GM12878 (cell line): ENCODE results near the gene DUSP22. TPM values are rescaled to one million over a fixed set of nuclear protein-coding genes. Genes with fewer than 3 reads are reported as not detected.

Experiments used
- ATAC-seq: fragments of 200-7000 bp; cut with Tn5 transposase; 3 replicates; pipeline ENCODE4 v1.9.1; 2020; ENCODE audit warnings: mild to moderate bottlenecking, moderate library complexity
- BruUV-seq: library from RNA; stranded (reverse); fragments of 400-500 nt; replicated peaks from 2 replicates; lab custom pipeline; 2021; lab: Mats Ljungman, UMichigan
- CTCF ChIA-PET: fragments of 300-600 bp; sonication (Branson Sonifier 250); formaldehyde crosslinking; extraction: SDS; loops from one replicate; lab custom pipeline; 2021; ENCODE audit warnings: inconsistent platforms; lab: Yijun Ruan, JAX
- POLR2A ChIA-PET: fragments of 350-600 bp; formaldehyde crosslinking; extraction: SDS; loops from one replicate; lab custom pipeline; 2021; ENCODE audit warnings: inconsistent platforms; lab: Charles Lee
- RAD21 ChIA-PET: fragments of 300-600 bp; sonication (Branson Sonifier 250); formaldehyde crosslinking; loops from one replicate; lab custom pipeline; 2023; ENCODE audit warnings: antibody characterized with exemption; ENCODE audit not compliant: unreplicated experiment; lab: Charles Lee
- SMC1A ChIA-PET: fragments of 300-600 bp; sonication (Branson Sonifier 250); formaldehyde crosslinking; loops from one replicate; lab custom pipeline; 2023; ENCODE audit not compliant: unreplicated experiment, uncharacterized antibody; lab: Charles Lee
- DNase-seq: peaks from one replicate; pipeline ENCODE4 v3.0.0-alpha.2; 2011; ENCODE audit warnings: low read depth, low spot score
- FAIRE-seq: peaks from 3 replicates; lab custom pipeline; 2011; peaks lifted over from hg19 to GRCh38; lab: Jason Lieb, UNC
- H2AFZ ChIP-seq: 2 replicates; pipeline ENCODE4 v1.6.0; 2011; ENCODE audit warnings: low read depth, low read length, control low read depth; ENCODE audit not compliant: control insufficient read depth
- H3K27ac ChIP-seq: 2 replicates; pipeline ENCODE4 v1.5.1; 2011; ENCODE audit warnings: control low read depth; ENCODE audit not compliant: control insufficient read depth, insufficient read depth
- H3K27me3 ChIP-seq, 2 experiments: replicated peaks in 1 of 2; 2 replicates each; pipeline versions ENCODE4 v1.6.0 to v1.6.1; 2011; ENCODE audit warnings: low read length in 1 of 2; ENCODE audit not compliant: control insufficient read depth in 2 of 2, insufficient read depth in 2 of 2
- H3K36me3 ChIP-seq, 2 experiments: 2 replicates each; pipeline ENCODE4 v1.5.1; 2011; ENCODE audit warnings: low read length in 1 of 2; ENCODE audit not compliant: control insufficient read depth in 2 of 2, insufficient read depth in 2 of 2
- H3K4me1 ChIP-seq: 2 replicates; pipeline ENCODE4 v1.6.1; 2011; ENCODE audit warnings: mild to moderate bottlenecking, low read length, moderate library complexity, mixed read lengths; ENCODE audit not compliant: control insufficient read depth, insufficient read depth
- H3K4me2 ChIP-seq: 2 replicates; pipeline ENCODE4 v1.6.0; 2011; ENCODE audit warnings: control low read depth; ENCODE audit not compliant: control insufficient read depth, insufficient read depth
- H3K4me3 ChIP-seq: fragments of 200-600 bp; sonication (generic); 2 replicates; pipeline ENCODE4 v1.5.1; 2016
- H3K79me2 ChIP-seq: 2 replicates; pipeline ENCODE4 v1.6.0; 2011; ENCODE audit warnings: low read length; ENCODE audit not compliant: control insufficient read depth, insufficient read depth
- H3K9ac ChIP-seq: 2 replicates; pipeline ENCODE4 v1.8.0; 2011; ENCODE audit warnings: low read length, control low read depth, mixed read lengths; ENCODE audit not compliant: control insufficient read depth, insufficient read depth
- H3K9me3 ChIP-seq: replicated peaks from 3 replicates; pipeline ENCODE4 v1.5.1; 2011; ENCODE audit warnings: mild to moderate bottlenecking, low read length; ENCODE audit not compliant: control insufficient read depth, insufficient read depth
- H4K20me1 ChIP-seq: 2 replicates; pipeline ENCODE4 v1.6.0; 2011; ENCODE audit not compliant: control insufficient read depth, insufficient read depth
- ATF2 ChIP-seq: IDR thresholded peaks from 2 replicates; pipeline ENCODE4 v1.6.1; 2012; ENCODE audit warnings: low read length, inconsistent platforms
- ATF3 ChIP-seq: IDR thresholded peaks from 2 replicates; pipeline ENCODE4 v1.6.1; 2011; ENCODE audit warnings: low read depth, mild to moderate bottlenecking, low read length, moderate library complexity, borderline replicate concordance; ENCODE audit errors: extremely low read depth
- CBX3 ChIP-seq: fragments of 200-600 bp; sonication (generic); IDR thresholded peaks from 2 replicates; pipeline ENCODE4 v1.6.1; 2016; ENCODE audit warnings: low read depth, borderline replicate concordance
- E2F4 ChIP-seq: IDR thresholded peaks from 2 replicates; pipeline ENCODE4 v1.6.1; 2012; ENCODE audit warnings: low read depth, low read length, improper control_type of control experiment
- FOS ChIP-seq: IDR thresholded peaks from 3 replicates; pipeline ENCODE4 v1.6.1; 2011; ENCODE audit warnings: borderline replicate concordance; ENCODE audit not compliant: insufficient read length; ENCODE audit errors: extremely low read depth
- FOXM1 ChIP-seq: IDR thresholded peaks from 2 replicates; pipeline ENCODE4 v1.6.1; 2012; ENCODE audit warnings: low read depth, mild to moderate bottlenecking, inconsistent platforms, low read length, moderate library complexity
- HCFC1 ChIP-seq: fragments of 150-350 bp; IDR thresholded peaks from 2 replicates; pipeline ENCODE4 v1.6.1; 2014; ENCODE audit warnings: low read length
- IRF3 ChIP-seq: fragments of 450-650 bp; IDR thresholded peaks from 2 replicates; pipeline ENCODE4 v1.6.1; 2014; ENCODE audit warnings: mild to moderate bottlenecking
- MTA2 ChIP-seq: fragments of 450-650 bp; IDR thresholded peaks from 2 replicates; pipeline ENCODE4 v1.6.1; 2016; ENCODE audit warnings: low read depth, mild to moderate bottlenecking, moderate library complexity
- MYB ChIP-seq: fragments of 150-350 bp; IDR thresholded peaks from 2 replicates; pipeline ENCODE4 v1.6.1; 2014; ENCODE audit warnings: mild to moderate bottlenecking, low read depth, low read length, borderline replicate concordance
- NKRF ChIP-seq: fragments of 450-650 bp; conservative IDR thresholded peaks from 2 replicates; pipeline ENCODE4 v1.6.1; 2017; ENCODE audit warnings: mild to moderate bottlenecking, moderate library complexity
- STAT3 ChIP-seq: IDR thresholded peaks from 2 replicates; pipeline ENCODE4 v1.6.1; 2011; ENCODE audit warnings: low read depth, low read length, improper control_type of control experiment
- TCF3 ChIP-seq: IDR thresholded peaks from 2 replicates; pipeline ENCODE4 v1.6.1; 2012; ENCODE audit warnings: low read depth, mild to moderate bottlenecking, low read length, borderline replicate concordance; ENCODE audit not compliant: insufficient read depth
- USF2 ChIP-seq: IDR thresholded peaks from 2 replicates; pipeline ENCODE4 v1.6.1; 2011; ENCODE audit warnings: low read depth, low read length, improper control_type of control experiment, borderline replicate concordance
- YBX1 ChIP-seq: fragments of 450-650 bp; IDR thresholded peaks from 2 replicates; pipeline ENCODE4 v1.6.1; 2016; ENCODE audit warnings: antibody characterized with exemption
- ZNF24 ChIP-seq: fragments of 450-650 bp; IDR thresholded peaks from 2 replicates; pipeline ENCODE4 v1.6.1; 2017; ENCODE audit warnings: antibody characterized with exemption, mild to moderate bottlenecking
- ZZZ3 ChIP-seq: IDR thresholded peaks from 2 replicates; pipeline ENCODE4 v1.6.1; 2011; ENCODE audit warnings: low read depth; ENCODE audit not compliant: control insufficient read depth, insufficient read length
- WGBS: methylation state at CpG from one replicate; pipeline ENCODE4 v1.1.6; 2016; ENCODE audit warnings: low lambda C conversion rate; ENCODE audit not compliant: insufficient replicate concordance, insufficient coverage; ENCODE audit errors: missing lambda C conversion rate; 5-methylcytosine and 5-hydroxymethylcytosine counted together
- in situ Hi-C: fragments of 300-500 bp; cut with MboI; formaldehyde crosslinking; loops from 9 replicates; pipeline ENCODE4 v1.14.3; 2018; ENCODE audit warnings: mixed read lengths
- intact Hi-C: fragments of 100-400 bp; cut with micrococcal nuclease; formaldehyde crosslinking; loops from one replicate; pipeline ENCODE4 v1.14.2; 2022; ENCODE audit not compliant: unreplicated experiment
- polyA plus RNA-seq, 11 experiments: library from polyadenylated mRNA; depleted of rRNA in 4 of 11; unstranded in 6 of 11; stranded (reverse) in 5 of 11; fragments of >200 nt; fragmentation: Nextera tagmentation in 4 of 11; fragmentation: Illumina TruSeq in 1 of 11; extraction: Ambion mirVana in 4 of 11; extraction: Trizol in 1 of 11; gene quantifications; 1 replicate in 1 of 11; 2 replicates in 10 of 11; pipeline versions ENCODE4 v1.2.1 to v1.2.3, GENCODE V29; 2011 to 2016; ENCODE audit warnings: inconsistent platforms in 2 of 11, missing spikeins in 2 of 11, low read depth in 1 of 11
- total RNA-seq, 4 experiments: library from RNA; depleted of rRNA in 3 of 4; stranded (reverse); fragments of >200 nt in 3 of 4; fragmentation: Illumina TruSeq in 1 of 4; extraction: Trizol in 1 of 4; gene quantifications; 2 replicates each; pipeline versions ENCODE4 v1.2.1 to v1.2.3, GENCODE V29; 2013 to 2021

DUSP22 gene
- total and polyA plus RNA-seq, 10 of the 15 experiments (the other 5 are each of a cell fraction or from before 2014, with no cell fraction given): 78.9 to 156 (median 107) TPM

GRCh38 chr6:332671-333070 is 40.4 kb downstream of the DUSP22 start:
- Histone ChIP-seq H3K79me2 (peaks cover 80% of the 10 kb centered on the region), H4K20me1 (no peaks in the 10 kb centered on the region), H3K36me3 (peaks cover 2 to 4% of the 10 kb centered on the region in 2 experiments), H3K4me3 (peak overlapping the region; percentile 0; the same call in 1 of the 2 replicates), H3K9ac (peak overlapping the region; percentile 51), H3K4me2 (peak overlapping the region; percentile 87), H2AFZ (no peak overlapping the region), H3K9me3 (no peaks in the 10 kb centered on the region), H3K27me3 (no peaks in the 10 kb centered on the region), H3K4me1 (peaks cover 82% of the 10 kb centered on the region), H3K27ac (peak overlapping the region; percentile 97)
- ATAC-seq: no peak
- in situ Hi-C loops (no loop called here), intact Hi-C loops (no loop called here)
- RAD21 ChIA-PET: interaction anchor here (0.8 to 8.2 kb wide), 24 partner anchors 8 to 143 kb away, joined by 3 to 170 read pairs (median 20); partner anchors contain the start of genes DUSP22 and IRF4
- DNase-seq: no peak
- FAIRE-seq: no peak
- no TSS peak for BruUV-seq
- POLR2A ChIA-PET: interaction anchor here (0.6 to 8.4 kb wide), 22 partner anchors 9 to 170 kb away, joined by 3 to 165 read pairs (median 7); partner anchors contain the start of genes DUSP22 and IRF4
- SMC1A ChIA-PET: interaction anchor here (0.8 to 17.1 kb wide), 26 partner anchors 7 to 142 kb away, joined by 3 to 707 read pairs (median 9); partner anchors contain the start of genes DUSP22 and IRF4
- CTCF ChIA-PET: interaction anchor here (1.1 to 8.5 kb wide), 17 partner anchors 9 to 144 kb away, joined by 3 to 83 read pairs (median 13); partner anchors contain the start of genes DUSP22 and IRF4
- 56% methylated on average over 7 of the region's 7 CpGs for WGBS
- TF ChIP-seq MTA2 (no peak), ZNF24 (0 out of 2 replicates have a peak, but pooled peaks have one; percentile 6), CBX3 (no peak), ATF3 (no peak), TCF3 (no peak), MYB (no peak), ZZZ3 (no peak), YBX1 (no peak), FOS (no peak), USF2 (no peak), IRF3 (no peak), E2F4 (0 out of 2 replicates have a peak, but pooled peaks have one; percentile 20), FOXM1 (no peak), HCFC1 (no peak), STAT3 (no peak), ATF2 (no peak), NKRF (no peak)
